GM21576 (cell line): ENCODE measurements around the gene ADCY1.

ENCODE experiments used
- ATAC-seq: cut with Tn5 transposase; IDR thresholded peaks from one replicate; pipeline ENCODE4 v1.9.1; 2021; ENCODE audit warnings: mild to moderate bottlenecking, moderate library complexity; ENCODE audit not compliant: unreplicated experiment

Gene ADCY1

GRCh38 chr7:45623157-45623556 lies 49.0 kb downstream of the ADCY1 start:
- ATAC-seq, result no peak

- no peak for ATAC-seq
Measured at GRCh38 chr7:45623740-45624391, 49.7 kb downstream of the ADCY1 start.

- no peak for ATAC-seq
Measured at GRCh38 chr7:45624392-45624760, 50.2 kb downstream of the ADCY1 start.

GRCh38 chr7:45625067-45625466 lies 50.9 kb downstream of the ADCY1 start:
- ATAC-seq, result no peak

- no peak for ATAC-seq
Measured at GRCh38 chr7:45625714-45626440, 51.7 kb downstream of the ADCY1 start.

- ATAC-seq, result no peak
Measured at GRCh38 chr7:45626441-45627430, 52.6 kb downstream of the ADCY1 start.

- no peak for ATAC-seq
Measured at GRCh38 chr7:45627691-45628456, 53.7 kb downstream of the ADCY1 start.

- ATAC-seq, result no peak
Measured at GRCh38 chr7:45631569-45631968, 57.4 kb downstream of the ADCY1 start.

- no peak for ATAC-seq
Measured at GRCh38 chr7:45636733-45637132, 62.6 kb downstream of the ADCY1 start.

GRCh38 chr7:45638916-45639315 lies 64.7 kb downstream of the ADCY1 start:
- ATAC-seq, result no peak

GRCh38 chr7:45642044-45642443 lies 67.9 kb downstream of the ADCY1 start:
- ATAC-seq, result no peak

GRCh38 chr7:45643630-45644029 lies 69.5 kb downstream of the ADCY1 start:
- ATAC-seq, result no peak

GRCh38 chr7:45644237-45644636 lies 70.1 kb downstream of the ADCY1 start:
- no peak for ATAC-seq

- ATAC-seq, result no peak
Measured at GRCh38 chr7:45645141-45645969, 71.2 kb downstream of the ADCY1 start.

- ATAC-seq, result no peak
Measured at GRCh38 chr7:45646207-45646821, 72.1 kb downstream of the ADCY1 start.

GRCh38 chr7:45646996-45647825 lies 73.0 kb downstream of the ADCY1 start:
- no peak for ATAC-seq

GRCh38 chr7:45647967-45648670 lies 74.0 kb downstream of the ADCY1 start:
- ATAC-seq, result no peak

- no peak for ATAC-seq
Measured at GRCh38 chr7:45648671-45648995, 74.5 kb downstream of the ADCY1 start.
